GM19099 (cell line): Measurements from ENCODE around the gene CACNA1S.
A peak's percentile ranks its signal among the peaks of the same experiment; 100 is the strongest.

Source experiments
- POLR2A ChIP-seq: IDR thresholded peaks from 3 replicates; pipeline ENCODE4 v1.6.1; 2011; ENCODE audit warnings: low read depth; ENCODE audit not compliant: insufficient read length; ENCODE audit errors: extremely low read depth

CACNA1S gene

GRCh38 chr1:201112173-201112731 is at the start of gene CACNA1S:
Gene CACNA1S, minus strand, starts transcription at chr1:201112426. Its CDS starts 87 bp downstream, at chr1:201112339.
- no peak for TF ChIP-seq POLR2A

- TF ChIP-seq POLR2A: no peak
These were observed 45.7 kb upstream of the CACNA1S start for GRCh38 chr1:201157949-201158348.

- no peak for TF ChIP-seq POLR2A
These were observed 44.6 kb upstream of the CACNA1S start for GRCh38 chr1:201156819-201157218.

GRCh38 chr1:201156346-201156745 is 44.1 kb upstream of the CACNA1S start:
- TF ChIP-seq POLR2A: no peak

- TF ChIP-seq POLR2A: no peak
These were observed 43.1 kb upstream of the CACNA1S start for GRCh38 chr1:201155354-201155753.

GRCh38 chr1:201154389-201155165 is 42.4 kb upstream of the CACNA1S start, which contains the start of gene TMEM9:
Gene TMEM9, minus strand, starts transcription at chr1:201154474. Its CDS starts 551 bp downstream, at chr1:201153923.
- no peak for TF ChIP-seq POLR2A

- TF ChIP-seq POLR2A: peak; percentile 14
These were observed 41.5 kb upstream of the CACNA1S start for GRCh38 chr1:201153474-201154388.

- no peak for TF ChIP-seq POLR2A
These were observed 37.2 kb upstream of the CACNA1S start for GRCh38 chr1:201149400-201149799.

- no peak for TF ChIP-seq POLR2A
These were observed 35.3 kb upstream of the CACNA1S start for GRCh38 chr1:201147396-201148015.

- TF ChIP-seq POLR2A: no peak
These were observed 34.6 kb upstream of the CACNA1S start for GRCh38 chr1:201146626-201147390.

- no peak for TF ChIP-seq POLR2A
These were observed 33.6 kb upstream of the CACNA1S start for GRCh38 chr1:201145816-201146215.

- TF ChIP-seq POLR2A: no peak
These were observed 32.9 kb upstream of the CACNA1S start for GRCh38 chr1:201145132-201145531.

GRCh38 chr1:201144701-201145100 is 32.5 kb upstream of the CACNA1S start:
- TF ChIP-seq POLR2A: no peak
